GM12864 (cell line): ENCODE data around the gene CTNNB1.

Source experiments
- DNase-seq: peaks from one replicate; pipeline ENCODE4 v3.0.0-alpha.2; 2011; ENCODE audit warnings: low read depth
- H3K4me3 ChIP-seq: 2 replicates; pipeline ENCODE4 v1.5.1; 2011; ENCODE audit warnings: mild to moderate bottlenecking, low read depth, low read length, control low read depth
- CTCF ChIP-seq: IDR thresholded peaks from 2 replicates; pipeline ENCODE4 v1.5.1; 2011; ENCODE audit warnings: low read depth, mild to moderate bottlenecking, moderate library complexity, low read length, control low read depth, inconsistent platforms; ENCODE audit errors: missing control alignments

CTNNB1 gene

GRCh38 chr3:41198046-41198445 is 1.3 kb upstream of the CTNNB1 start:
- TF ChIP-seq CTCF = no peak
- H3K4me3 ChIP-seq = no peak overlapping the region

GRCh38 chr3:41198526-41198925 is 779 bp upstream of the CTNNB1 start:
- no peak for TF ChIP-seq CTCF
- no peak for DNase-seq
- H3K4me3 ChIP-seq = peak overlapping the region; percentile 100

More at GRCh38 chr3:41198046-41198445, 1.3 kb upstream of the CTNNB1 start:
- DNase-seq = no peak

GRCh38 chr3:41199866-41200668 is 762 bp downstream of the CTNNB1 start:
- no peak for TF ChIP-seq CTCF
- no peak for DNase-seq
- peak overlapping the region; percentile 100 for H3K4me3 ChIP-seq

GRCh38 chr3:41200669-41201021 is 1.3 kb downstream of the CTNNB1 start:
- no peak for DNase-seq
- peak overlapping the region; percentile 100 for H3K4me3 ChIP-seq
- no peak for TF ChIP-seq CTCF

- TF ChIP-seq CTCF = no peak
- DNase-seq = no peak
- H3K4me3 ChIP-seq = peak overlapping the region; percentile 38
Observed at GRCh38 chr3:41202075-41202833, 2.9 kb downstream of the CTNNB1 start.

GRCh38 chr3:41202834-41203345 is 3.6 kb downstream of the CTNNB1 start:
- TF ChIP-seq CTCF = peak; percentile 20
- no peak overlapping the region; the same call in 1 of the 2 replicates for H3K4me3 ChIP-seq
- DNase-seq = no peak
